Breast epithelium (tissue), 4 donors: ENCODE data around the gene HPS1. TPM values are rescaled to one million over a fixed set of nuclear protein-coding genes. Genes with fewer than 3 reads are reported as not detected.

Experiments used
- DNase-seq, 2 donors: peaks; one replicate each; pipeline ENCODE4 v3.0.0-alpha.2; 2019; ENCODE audit warnings: low spot score in 2 of 2
- H3K27ac ChIP-seq, 2 donors: fragments of 200-600 bp; sonication (generic) in 1 of 2; one replicate each; pipeline ENCODE4 v1.5.1; 2016 to 2019; ENCODE audit warnings: mild to moderate bottlenecking in 1 of 2
- H3K27me3 ChIP-seq, 2 donors: fragments of 200-600 bp; sonication (generic) in 1 of 2; one replicate each; pipeline versions ENCODE4 v1.5.1 to v1.6.0; 2017 to 2019; ENCODE audit warnings: control low read depth in 1 of 2, mild to moderate bottlenecking in 1 of 2
- H3K36me3 ChIP-seq: fragments of 200-600 bp; one replicate; pipeline ENCODE4 v1.5.1; 2019
- H3K4me1 ChIP-seq, 2 donors: fragments of 200-600 bp; sonication (generic); one replicate each; pipeline ENCODE4 v1.5.1; 2016 to 2019; ENCODE audit warnings: control low read depth in 1 of 2
- H3K4me3 ChIP-seq, 3 donors: fragments of 200-600 bp; sonication (generic); 1 replicate in 2 of 3; 2 replicates in 1 of 3; pipeline ENCODE4 v1.5.1; 2016 to 2019; ENCODE audit warnings: mild to moderate bottlenecking in 3 of 3, moderate library complexity in 2 of 3
- H3K9me3 ChIP-seq, 2 donors: fragments of 200-600 bp; sonication (generic) in 1 of 2; one replicate each; pipeline ENCODE4 v1.5.1; 2016 to 2019; ENCODE audit warnings: control low read depth in 1 of 2
- POLR2A ChIP-seq: fragments of 450-650 bp; IDR thresholded peaks from one replicate; pipeline ENCODE4 v1.6.1; 2016; ENCODE audit warnings: antibody characterized with exemption, mild to moderate bottlenecking, moderate library complexity
- POLR2AphosphoS5 ChIP-seq, 3 donors: sonication (generic); formaldehyde crosslinking; IDR thresholded peaks; one replicate each; pipeline ENCODE4 v1.6.1; 2017; ENCODE audit warnings: antibody characterized with exemption in 3 of 3
- intact Hi-C: fragments of 100-400 bp; cut with DNase I; formaldehyde crosslinking; loops from one replicate; pipeline ENCODE4 v1.15.1; 2023; ENCODE audit warnings: low total_unique reads
- total RNA-seq, 3 donors: library from RNA; depleted of rRNA; stranded (reverse); fragments of >200 nt; gene quantifications; one replicate each; pipeline ENCODE4 v1.1.0, GENCODE V29; 2016
- TF ChIP-seq, protein P1 (sequence below), 3 donors: fragments of 450-650 bp; IDR thresholded peaks; one replicate each; pipeline ENCODE4 v1.5.1; 2016 to 2017; ENCODE audit warnings: antibody characterized with exemption in 3 of 3, mild to moderate bottlenecking in 3 of 3, moderate library complexity in 3 of 3

HPS1 gene
- total RNA-seq, 3 donors from 2014 or later: 48.2 to 62.3 (median 61.8) TPM

DNA sequence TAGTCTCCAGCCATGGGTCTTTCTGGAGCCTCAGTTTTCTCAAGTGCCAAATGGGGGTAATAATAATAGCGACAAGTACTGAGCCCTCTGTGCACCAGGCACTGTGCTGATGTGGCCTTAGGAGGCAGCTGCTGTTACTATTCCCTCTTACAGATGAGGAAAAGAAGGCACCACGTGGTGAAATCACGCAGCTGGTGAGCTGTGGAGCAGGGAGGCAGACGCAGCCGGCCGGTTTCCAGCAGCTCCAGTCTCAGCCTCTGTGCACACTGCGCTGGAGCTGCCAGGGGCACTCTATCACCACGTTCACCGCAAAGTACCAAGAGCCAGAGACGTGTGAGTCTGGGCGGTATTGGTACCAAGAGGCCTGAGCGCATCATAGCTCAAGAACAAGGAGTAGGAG, 41.3 kb downstream of the HPS1 start:
- H3K9me3 ChIP-seq: no peaks in the 10 kb centered on the region
- H3K27ac ChIP-seq: no peak overlapping the region
- no peak for DNase-seq
- no peaks in the 10 kb centered on the region for H3K4me1 ChIP-seq
- intact Hi-C loops: no loop called here
- H3K36me3 ChIP-seq: no peaks in the 10 kb centered on the region
- no peaks in the 10 kb centered on the region for H3K27me3 ChIP-seq
- no peak for TF ChIP-seq POLR2AphosphoS5 (IDR thresholded peaks at IDR 0.05)
- no peak for TF ChIP-seq POLR2A
- TF ChIP-seq, protein P1, sequence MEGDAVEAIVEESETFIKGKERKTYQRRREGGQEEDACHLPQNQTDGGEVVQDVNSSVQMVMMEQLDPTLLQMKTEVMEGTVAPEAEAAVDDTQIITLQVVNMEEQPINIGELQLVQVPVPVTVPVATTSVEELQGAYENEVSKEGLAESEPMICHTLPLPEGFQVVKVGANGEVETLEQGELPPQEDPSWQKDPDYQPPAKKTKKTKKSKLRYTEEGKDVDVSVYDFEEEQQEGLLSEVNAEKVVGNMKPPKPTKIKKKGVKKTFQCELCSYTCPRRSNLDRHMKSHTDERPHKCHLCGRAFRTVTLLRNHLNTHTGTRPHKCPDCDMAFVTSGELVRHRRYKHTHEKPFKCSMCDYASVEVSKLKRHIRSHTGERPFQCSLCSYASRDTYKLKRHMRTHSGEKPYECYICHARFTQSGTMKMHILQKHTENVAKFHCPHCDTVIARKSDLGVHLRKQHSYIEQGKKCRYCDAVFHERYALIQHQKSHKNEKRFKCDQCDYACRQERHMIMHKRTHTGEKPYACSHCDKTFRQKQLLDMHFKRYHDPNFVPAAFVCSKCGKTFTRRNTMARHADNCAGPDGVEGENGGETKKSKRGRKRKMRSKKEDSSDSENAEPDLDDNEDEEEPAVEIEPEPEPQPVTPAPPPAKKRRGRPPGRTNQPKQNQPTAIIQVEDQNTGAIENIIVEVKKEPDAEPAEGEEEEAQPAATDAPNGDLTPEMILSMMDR (IDR thresholded peaks at IDR 0.05): no peak
- H3K4me3 ChIP-seq: no peak overlapping the region

GRCh38 chr10:98404571-98405359, 42.0 kb downstream of the HPS1 start:
- intact Hi-C loops: no loop called here
- H3K4me3 ChIP-seq: no peak overlapping the region
- H3K36me3 ChIP-seq: no peaks in the 10 kb centered on the region
- no peak overlapping the region for H3K27ac ChIP-seq
- no peaks in the 10 kb centered on the region for H3K9me3 ChIP-seq
- no peak for DNase-seq
- H3K27me3 ChIP-seq: no peaks in the 10 kb centered on the region
- no peaks in the 10 kb centered on the region for H3K4me1 ChIP-seq
- no peak for TF ChIP-seq POLR2AphosphoS5 (IDR thresholded peaks at IDR 0.05)
- no peak for TF ChIP-seq POLR2A
- TF ChIP-seq, protein P1 (IDR thresholded peaks at IDR 0.05): no peak

DNA sequence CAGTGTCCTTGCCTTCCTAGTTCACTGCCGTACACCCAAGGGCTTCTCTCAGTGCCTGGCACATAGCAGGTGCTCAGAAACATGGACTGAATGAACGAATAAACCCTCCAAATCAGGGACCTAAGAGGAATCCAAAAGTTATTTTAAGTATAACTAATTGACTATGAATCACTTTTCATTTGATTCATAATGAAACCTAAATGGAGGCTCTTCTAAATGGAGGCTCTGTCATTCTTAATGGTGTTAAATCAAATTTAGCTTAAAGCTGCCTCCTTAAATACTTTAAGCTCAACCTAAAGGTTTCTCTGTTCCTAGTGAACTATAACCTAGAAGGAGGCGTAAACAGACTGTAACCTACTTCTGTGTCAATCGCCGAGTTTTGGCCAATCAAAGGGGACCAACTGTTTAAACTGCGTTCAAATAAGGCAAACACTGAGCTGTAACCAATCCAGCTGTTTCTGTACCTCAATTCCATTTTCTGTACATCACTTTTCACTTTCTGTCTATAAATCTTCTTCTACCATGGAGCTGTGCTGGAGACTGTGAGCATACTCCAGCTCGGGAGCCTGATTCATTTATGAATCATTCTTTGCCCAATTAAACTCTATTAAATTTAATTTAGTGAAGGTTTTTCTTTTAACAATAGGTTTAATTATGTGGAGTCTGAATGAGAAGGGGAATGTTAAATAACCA, 42.8 kb downstream of the HPS1 start:
- Histone ChIP-seq H3K27me3 (no peaks in the 10 kb centered on the region), H3K27ac (no peak overlapping the region), H3K4me3 (no peak overlapping the region), H3K9me3 (no peaks in the 10 kb centered on the region), H3K4me1 (no peaks in the 10 kb centered on the region), H3K36me3 (no peaks in the 10 kb centered on the region)
- no peak for DNase-seq
- TF ChIP-seq POLR2A (no peak), POLR2AphosphoS5 (IDR thresholded peaks at IDR 0.05) (no peak)
- TF ChIP-seq, protein P1 (IDR thresholded peaks at IDR 0.05): no peak
- intact Hi-C loops: no loop called here

DNA sequence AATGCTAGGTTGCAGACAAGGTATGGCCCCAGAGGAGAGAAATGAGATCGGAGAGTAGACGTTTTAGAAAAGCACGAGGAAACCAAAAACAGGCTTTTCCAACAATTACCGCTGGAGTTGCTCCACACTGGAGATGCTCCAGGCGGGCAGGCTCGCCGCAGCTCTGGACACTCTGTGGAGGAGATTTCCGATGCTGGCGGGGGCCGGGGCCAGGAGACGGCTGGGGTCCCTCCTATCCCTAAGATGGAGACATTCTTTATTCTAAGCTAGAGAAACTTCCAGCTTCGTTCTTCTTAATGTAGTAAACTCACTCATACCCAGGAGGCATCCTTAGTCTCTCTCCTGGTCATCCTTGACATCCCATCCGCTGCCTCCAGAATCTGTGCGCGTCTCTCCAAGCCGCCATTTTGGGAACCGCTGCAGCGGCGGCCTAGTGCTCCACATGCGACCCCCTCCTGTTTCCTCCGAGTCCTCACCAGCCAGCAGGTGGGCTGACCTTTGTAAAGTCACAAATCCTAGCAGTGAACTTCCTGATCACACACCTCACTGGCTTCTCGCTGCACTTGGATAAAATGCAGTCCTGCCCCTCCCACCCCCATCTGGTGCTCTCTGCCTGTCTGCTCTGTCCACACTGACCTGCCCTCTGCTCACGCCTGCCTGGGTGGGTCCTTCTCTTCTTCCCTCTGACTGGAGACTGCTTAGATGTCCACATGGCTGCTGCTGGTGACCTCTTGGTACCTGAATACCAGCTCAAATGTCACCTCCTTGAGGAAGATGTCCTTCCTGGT, 43.6 kb downstream of the HPS1 start:
- H3K36me3 ChIP-seq: no peaks in the 10 kb centered on the region
- H3K9me3 ChIP-seq: no peaks in the 10 kb centered on the region
- TF ChIP-seq, protein P1 (IDR thresholded peaks at IDR 0.05): no peak
- TF ChIP-seq POLR2A: no peak
- no peak for TF ChIP-seq POLR2AphosphoS5 (IDR thresholded peaks at IDR 0.05)
- H3K27me3 ChIP-seq: no peaks in the 10 kb centered on the region
- no peak overlapping the region for H3K4me3 ChIP-seq
- no peak for DNase-seq
- no peak overlapping the region for H3K27ac ChIP-seq
- intact Hi-C loops: no loop called here
- no peaks in the 10 kb centered on the region for H3K4me1 ChIP-seq
